H1 (cell line): ENCODE measurements around the gene RND2. TPM values are rescaled to one million over a fixed set of nuclear protein-coding genes. Genes with fewer than 3 reads are reported as not detected.

Experiments
- CTCF ChIA-PET: fragments of 300-600 bp; sonication (Branson Sonifier 250); formaldehyde crosslinking; loops from one replicate; lab custom pipeline; 2021; ENCODE audit not compliant: partially characterized antibody; lab: Charles Lee
- POLR2A ChIA-PET: fragments of 300-600 bp; sonication (Branson Sonifier 250); formaldehyde crosslinking; loops from one replicate; lab custom pipeline; 2021; ENCODE audit warnings: inconsistent platforms; ENCODE audit not compliant: partially characterized antibody; lab: Charles Lee
- DNase-seq, 2 experiments: peaks; one replicate each; pipeline versions ENCODE4 v3.0.0 to v3.0.0-alpha.2; 2010 to 2022; ENCODE audit warnings: low spot score in 2 of 2, low read depth in 1 of 2, mixed read lengths in 1 of 2
- FAIRE-seq: peaks from 2 replicates; lab custom pipeline; 2011; peaks lifted over from hg19 to GRCh38; lab: Jason Lieb, UNC
- H2AFZ ChIP-seq: 2 replicates; pipeline ENCODE4 v1.8.1; 2012; ENCODE audit warnings: low read length, inconsistent platforms
- H2AK5ac ChIP-seq: 2 replicates; pipeline ENCODE4 v1.6.1; 2013; ENCODE audit warnings: low read depth, low read length
- H2BK120ac ChIP-seq: replicated peaks from 2 replicates; pipeline ENCODE3; 2013; ENCODE audit warnings: low read depth, low read length, inconsistent platforms
- H2BK12ac ChIP-seq: 2 replicates; pipeline ENCODE4 v1.6.1; 2013; ENCODE audit warnings: low read depth, low read length
- H2BK15ac ChIP-seq: 2 replicates; pipeline ENCODE4 v1.6.1; 2013; ENCODE audit warnings: low read length
- H2BK20ac ChIP-seq: 2 replicates; pipeline ENCODE4 v1.6.1; 2013; ENCODE audit warnings: low read length
- H2BK5ac ChIP-seq: 2 replicates; pipeline ENCODE4 v1.6.1; 2013; ENCODE audit warnings: low read depth, low read length
- H3K14ac ChIP-seq: 2 replicates; pipeline ENCODE4 v1.6.1; 2013; ENCODE audit warnings: inconsistent platforms; ENCODE audit not compliant: insufficient read length
- H3K18ac ChIP-seq: 2 replicates; pipeline ENCODE4 v1.6.1; 2013; ENCODE audit warnings: low read length; ENCODE audit errors: extremely low read depth
- H3K23ac ChIP-seq: 2 replicates; pipeline ENCODE4 v1.6.1; 2013; ENCODE audit warnings: inconsistent platforms; ENCODE audit not compliant: insufficient read length
- H3K23me2 ChIP-seq: 2 replicates; pipeline ENCODE4 v1.6.1; 2013; ENCODE audit warnings: low read depth, low read length
- H3K27ac ChIP-seq: 2 replicates; pipeline ENCODE4 v1.6.1; 2011; ENCODE audit warnings: low read depth, low read length, inconsistent platforms
- H3K27me3 ChIP-seq, 4 experiments: replicated peaks in 1 of 4; 1 replicate in 1 of 4; 2 replicates in 3 of 4; pipeline versions ENCODE4 v1.6.1 to v1.8.1; 2011 to 2013; ENCODE audit warnings: low read length in 3 of 4, mild to moderate bottlenecking in 3 of 4, inconsistent platforms in 2 of 4, mixed read lengths in 2 of 4, moderate library complexity in 1 of 4; ENCODE audit not compliant: control insufficient read depth in 3 of 4, insufficient read depth in 3 of 4; ENCODE audit errors: extremely low read depth in 1 of 4
- H3K36me3 ChIP-seq, 4 experiments: 2 replicates each; pipeline versions ENCODE4 v1.6.1 to v1.8.1; 2011 to 2013; ENCODE audit warnings: mild to moderate bottlenecking in 4 of 4, low read length in 3 of 4, moderate library complexity in 2 of 4, control low read depth in 1 of 4, inconsistent platforms in 1 of 4; ENCODE audit not compliant: insufficient read depth in 4 of 4, control insufficient read depth in 2 of 4
- H3K4ac ChIP-seq: replicated peaks from 2 replicates; pipeline ENCODE3; 2013; ENCODE audit warnings: low read length, low read depth, mixed read lengths, inconsistent platforms; ENCODE audit not compliant: insufficient read length
- H3K4me1 ChIP-seq, 4 experiments: replicated peaks in 1 of 4; 1 replicate in 1 of 4; 2 replicates in 3 of 4; pipeline versions ENCODE4 v1.6.1 to v1.8.1; 2011 to 2013; ENCODE audit warnings: low read length in 3 of 4, inconsistent platforms in 2 of 4, mixed read lengths in 1 of 4; ENCODE audit not compliant: insufficient read depth in 4 of 4, control insufficient read depth in 3 of 4
- H3K4me2 ChIP-seq, 2 experiments: 2 replicates each; pipeline versions ENCODE4 v1.6.1 to v1.8.1; 2011 to 2013; ENCODE audit warnings: low read depth in 2 of 2, low read length in 2 of 2, control low read depth in 1 of 2, inconsistent platforms in 1 of 2, mild to moderate bottlenecking in 1 of 2; ENCODE audit not compliant: insufficient read depth in 1 of 2
- H3K4me3 ChIP-seq, 4 experiments: fragments of 200-600, 300-600 bp in 1 of 4; sonication (generic), shearing (Covaris generic), sonication (Bioruptor Twin) in 1 of 4; 2 replicates each; pipeline versions ENCODE4 v1.5.1 to v1.8.1; 2011 to 2016; ENCODE audit warnings: low read length in 4 of 4, low read depth in 3 of 4, control low read depth in 2 of 4, inconsistent platforms in 2 of 4, mild to moderate bottlenecking in 2 of 4, mixed read lengths in 1 of 4, moderate library complexity in 1 of 4; ENCODE audit not compliant: insufficient read depth in 2 of 4; ENCODE audit errors: extremely low read depth in 1 of 4
- H3K56ac ChIP-seq: replicated peaks from 2 replicates; pipeline ENCODE3; 2013; ENCODE audit warnings: low read depth, mild to moderate bottlenecking, mixed read lengths, low read length, inconsistent platforms; ENCODE audit not compliant: insufficient read length
- H3K79me1 ChIP-seq: 2 replicates; pipeline ENCODE4 v1.6.1; 2013; ENCODE audit warnings: low read depth, low read length, control low read depth
- H3K79me2 ChIP-seq, 2 experiments: 2 replicates each; pipeline versions ENCODE4 v1.6.1 to v1.8.1; 2012 to 2013; ENCODE audit warnings: low read length in 2 of 2, mild to moderate bottlenecking in 2 of 2, inconsistent platforms in 1 of 2; ENCODE audit not compliant: insufficient read depth in 2 of 2, control insufficient read depth in 1 of 2
- H3K9ac ChIP-seq, 4 experiments: replicated peaks in 1 of 4; 1 replicate in 1 of 4; 2 replicates in 3 of 4; pipeline versions ENCODE4 v1.6.1 to v1.8.1; 2011 to 2013; ENCODE audit warnings: low read depth in 3 of 4, low read length in 3 of 4, control low read depth in 2 of 4, mild to moderate bottlenecking in 2 of 4, moderate library complexity in 2 of 4, inconsistent platforms in 1 of 4; ENCODE audit errors: extremely low read depth in 1 of 4
- H3K9me3 ChIP-seq, 2 experiments: 2 replicates each; pipeline versions ENCODE4 v1.6.1 to v1.8.1; 2012 to 2013; ENCODE audit warnings: mild to moderate bottlenecking in 2 of 2, moderate library complexity in 2 of 2, control low read depth in 1 of 2, inconsistent platforms in 1 of 2, low read depth in 1 of 2, low read length in 1 of 2, mixed read lengths in 1 of 2; ENCODE audit not compliant: insufficient read depth in 2 of 2
- H4K20me1 ChIP-seq, 2 experiments: replicated peaks in 1 of 2; 2 replicates each; pipeline versions ENCODE3 to v1.8.1; 2011 to 2013; ENCODE audit warnings: inconsistent platforms in 2 of 2, low read length in 2 of 2, mild to moderate bottlenecking in 1 of 2; ENCODE audit not compliant: insufficient read depth in 2 of 2, control insufficient read depth in 1 of 2
- H4K5ac ChIP-seq: 2 replicates; pipeline ENCODE4 v1.6.1; 2013; ENCODE audit warnings: low read length, low read depth, mixed read lengths, inconsistent platforms; ENCODE audit not compliant: insufficient read length
- H4K8ac ChIP-seq: 2 replicates; pipeline ENCODE4 v1.8.0; 2013; ENCODE audit warnings: mild to moderate bottlenecking, moderate library complexity, low read length, inconsistent platforms; ENCODE audit not compliant: insufficient read depth; ENCODE audit errors: extremely low read depth
- H4K91ac ChIP-seq: replicated peaks from 2 replicates; pipeline ENCODE3; 2013; ENCODE audit warnings: low read length, mixed read lengths, inconsistent platforms; ENCODE audit not compliant: insufficient read length
- KDM4A ChIP-seq: IDR thresholded peaks from one replicate; pipeline ENCODE4 v1.7.1; 2012; ENCODE audit warnings: low read depth, mild to moderate bottlenecking, moderate library complexity, low read length, inconsistent platforms; ENCODE audit not compliant: severe bottlenecking
- SIX5 ChIP-seq: IDR thresholded peaks from 2 replicates; pipeline ENCODE4 v1.6.1; 2011; ENCODE audit warnings: mild to moderate bottlenecking, low read depth, low read length
- TAF1 ChIP-seq: IDR thresholded peaks from 2 replicates; pipeline ENCODE4 v1.6.1; 2011; ENCODE audit warnings: mild to moderate bottlenecking, low read depth, low read length
- WGBS, 2 experiments: shearing (Covaris generic) in 1 of 2; methylation state at CpG; one replicate each; pipeline versions ENCODE4 v1.1.6 to v1.1.7; 2013 to 2015; ENCODE audit warnings: low lambda C conversion rate in 2 of 2, mixed read lengths in 2 of 2, inconsistent platforms in 1 of 2, low coverage in 1 of 2, missing lambda C conversion rate in 1 of 2; ENCODE audit not compliant: insufficient replicate concordance in 2 of 2, insufficient coverage in 1 of 2, insufficient read length in 1 of 2; ENCODE audit errors: extremely low coverage in 1 of 2, missing lambda C conversion rate in 1 of 2; 5-methylcytosine and 5-hydroxymethylcytosine counted together
- polyA plus RNA-seq, 7 experiments: library from polyadenylated mRNA; depleted of rRNA in 3 of 7; stranded (reverse) in 5 of 7; unstranded in 2 of 7; fragments of >200 nt in 5 of 7; fragments of 200-250 nt in 2 of 7; gene quantifications; 1 replicate in 5 of 7; 2 replicates in 1 of 7; 4 replicates in 1 of 7; pipeline versions ENCODE4 v1.2.1 to v1.2.3, GENCODE V29; 2011 to 2013; ENCODE audit warnings: missing spikeins in 2 of 7, mixed read lengths in 2 of 7
- total RNA-seq: library from RNA; stranded (reverse); fragmentation: NEBNext Ultra II Directional; extraction: Animal tissue kit (Norgen Biotek cat#: 25700); gene quantifications from 2 replicates; pipeline ENCODE4 v1.2.1, GENCODE V29; 2021
- TF ChIP-seq, protein P1 (sequence below), 3 experiments: IDR thresholded peaks; 1 replicate in 2 of 3; 2 replicates in 1 of 3; pipeline versions ENCODE4 v1.5.1 to v1.6.1; 2011; ENCODE audit warnings: low read length in 3 of 3, mild to moderate bottlenecking in 3 of 3, inconsistent platforms in 2 of 3, low read depth in 1 of 3, moderate library complexity in 1 of 3; ENCODE audit not compliant: insufficient read depth in 1 of 3; ENCODE audit errors: control extremely low read depth in 1 of 3

RND2 gene
- total and polyA plus RNA-seq, 2 of the 8 experiments (the other 6 are each of a cell fraction or from before 2014, with no cell fraction given), result 51.3 to 61.4 TPM

GRCh38 chr17:42997390-42997983 is 27.5 kb upstream of the RND2 start:
- Histone ChIP-seq H3K9ac (no peak overlapping the region), H2BK120ac (no peak overlapping the region), H3K27me3 (no peaks in the 10 kb centered on the region), H3K14ac (no peak overlapping the region), H2BK12ac (no peak overlapping the region), H3K27ac (no peak overlapping the region), H3K79me2 (peaks cover 11 to 20% of the 10 kb centered on the region in 2 experiments), H4K8ac (no peak overlapping the region), H2AK5ac (no peak overlapping the region), H2BK5ac (no peak overlapping the region), H3K23ac (no peak overlapping the region), H4K5ac (no peak overlapping the region), H3K79me1 (peaks cover 2% of the 10 kb centered on the region; the same call in 1 of the 2 replicates), H3K18ac (no peak overlapping the region), H3K4me2 (peak overlapping the region; percentile 42 to 74), H3K23me2 (peaks cover 7% of the 10 kb centered on the region), H3K9me3 (no peaks in the 10 kb centered on the region), H2BK15ac (no peak overlapping the region), H4K91ac (no peak overlapping the region), H3K36me3 (peaks cover 17 to 37% (median 26%) of the 10 kb centered on the region in 4 experiments), H2AFZ (peak overlapping the region; percentile 5; the same call in 1 of the 2 replicates), H3K56ac (no peak overlapping the region), H3K4ac (no peak overlapping the region), H3K4me3 (peak overlapping the region; percentile 4 to 86 (median 15); a peak in 4 of 8 replicates), H4K20me1 (peaks cover 3 to 10% of the 10 kb centered on the region in 2 experiments), H2BK20ac (no peak overlapping the region), H3K4me1 (peaks cover 3 to 12% (median 4%) of the 10 kb centered on the region in 4 experiments; a peak in 6 of 7 replicates)
- WGBS, 2 experiments, result 35% methylated on average over 5 of the region's 5 CpGs; no CpG with 5 or more reads in 1 of the 2 experiments
- CTCF ChIA-PET, result interaction anchor here (0.5 to 2.7 kb wide), 23 partner anchors 9 to 217 kb away, joined by 3 to 20 read pairs (median 5); partner anchors contain the start of genes IFI35 and WNK4
- FAIRE-seq (no peak), DNase-seq (no peak)
- POLR2A ChIA-PET, result interaction anchor here (0.6 to 8.2 kb wide), 55 partner anchors 10 to 1201 kb away, joined by 3 to 123 read pairs (median 5); partner anchors contain the start of genes AARSD1, BECN1, BRCA1 and IFI35
- TF ChIP-seq SIX5 (no peak), TAF1 (no peak), KDM4A (no peak)
- TF ChIP-seq, protein P1, sequence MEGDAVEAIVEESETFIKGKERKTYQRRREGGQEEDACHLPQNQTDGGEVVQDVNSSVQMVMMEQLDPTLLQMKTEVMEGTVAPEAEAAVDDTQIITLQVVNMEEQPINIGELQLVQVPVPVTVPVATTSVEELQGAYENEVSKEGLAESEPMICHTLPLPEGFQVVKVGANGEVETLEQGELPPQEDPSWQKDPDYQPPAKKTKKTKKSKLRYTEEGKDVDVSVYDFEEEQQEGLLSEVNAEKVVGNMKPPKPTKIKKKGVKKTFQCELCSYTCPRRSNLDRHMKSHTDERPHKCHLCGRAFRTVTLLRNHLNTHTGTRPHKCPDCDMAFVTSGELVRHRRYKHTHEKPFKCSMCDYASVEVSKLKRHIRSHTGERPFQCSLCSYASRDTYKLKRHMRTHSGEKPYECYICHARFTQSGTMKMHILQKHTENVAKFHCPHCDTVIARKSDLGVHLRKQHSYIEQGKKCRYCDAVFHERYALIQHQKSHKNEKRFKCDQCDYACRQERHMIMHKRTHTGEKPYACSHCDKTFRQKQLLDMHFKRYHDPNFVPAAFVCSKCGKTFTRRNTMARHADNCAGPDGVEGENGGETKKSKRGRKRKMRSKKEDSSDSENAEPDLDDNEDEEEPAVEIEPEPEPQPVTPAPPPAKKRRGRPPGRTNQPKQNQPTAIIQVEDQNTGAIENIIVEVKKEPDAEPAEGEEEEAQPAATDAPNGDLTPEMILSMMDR (IDR thresholded peaks at IDR 0.05; ENCODE audit: control extremely low read depth in 1 of 3, insufficient read depth in 1 of 3, low read depth in 1 of 3, low read length in 3 of 3), result no peak
